Measurements from ENCODE around the gene BRD3.

BRD3 gene

DNA sequence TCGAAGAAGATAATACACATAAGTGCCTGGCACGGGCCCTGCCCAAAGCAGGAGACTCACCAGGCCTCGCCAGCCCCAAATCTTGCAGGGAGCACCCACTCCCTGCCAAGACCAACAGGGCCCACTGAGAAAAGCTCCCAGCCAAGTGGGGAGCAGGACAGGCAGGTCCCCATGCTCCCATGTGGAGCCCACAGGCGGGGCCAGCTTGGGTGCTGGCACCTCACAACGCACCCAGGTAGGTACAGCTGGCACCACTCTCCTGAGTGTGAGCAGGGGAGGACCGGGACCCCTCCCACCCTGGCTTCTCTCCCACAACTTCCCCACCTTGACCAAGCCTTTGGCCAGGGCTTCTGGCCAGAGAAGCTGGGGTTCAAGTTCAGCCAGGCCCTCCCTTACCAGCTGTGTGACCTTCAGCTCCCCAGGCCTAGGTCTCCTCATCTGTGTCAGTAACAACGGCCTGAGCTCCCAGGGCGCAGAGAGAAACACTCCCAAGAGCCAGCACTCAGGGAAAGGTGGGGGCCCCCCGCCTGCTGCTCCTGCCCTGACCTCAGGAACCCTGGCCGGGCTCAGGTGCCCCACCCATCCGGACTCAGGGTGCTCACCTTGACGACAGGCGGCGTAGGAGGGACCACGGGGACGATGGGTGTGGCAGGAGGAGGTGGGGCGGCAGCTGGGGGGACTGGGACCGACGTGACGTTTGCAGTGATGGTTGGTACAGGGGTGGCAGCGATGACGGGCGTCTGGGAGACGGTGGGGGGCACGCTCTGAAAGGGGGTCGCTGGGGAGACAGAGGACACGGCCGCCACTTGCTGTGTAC, 17.8 kb downstream of the BRD3 start:
- Histone ChIP-seq H3K36me3 (peaks cover 77 to 82% (median 81%) of the 10 kb centered on the region in 11 experiments), H3K9ac (no peak overlapping the region), H3K9me3 (replicated peaks in 1 of 11) (no peaks in the 10 kb centered on the region), H3K27me3 (no peaks in the 10 kb centered on the region), H3K4me3 (no peak overlapping the region), H3K4me1 (peaks cover 28 to 31% (median 29%) of the 10 kb centered on the region in 10 experiments), H3K4me2 (no peak overlapping the region), H4K20me1 (peaks cover 59 to 100% (median 86%) of the 10 kb centered on the region in 11 experiments), H3K27ac (peak overlapping the region in 1 of 11 experiments; percentile 31; a peak in 1 of 22 replicates)
- no peak for TF ChIP-seq Cebpa-rat (IDR thresholded peaks at IDR 0.05)

GRCh38 chr9:134049236-134049635, 18.6 kb downstream of the BRD3 start:
- Histone ChIP-seq H3K9me3 (replicated peaks in 1 of 11) (no peaks in the 10 kb centered on the region), H3K36me3 (peaks cover 85 to 89% (median 89%) of the 10 kb centered on the region in 11 experiments), H3K27ac (peak overlapping the region in 1 of 11 experiments; percentile 15; a peak in 1 of 22 replicates), H3K9ac (no peak overlapping the region), H3K27me3 (no peaks in the 10 kb centered on the region), H3K4me1 (peaks cover 20 to 23% (median 22%) of the 10 kb centered on the region in 10 experiments), H4K20me1 (peaks cover 52 to 99% (median 86%) of the 10 kb centered on the region in 11 experiments), H3K4me3 (no peak overlapping the region), H3K4me2 (no peak overlapping the region)
- no peak for TF ChIP-seq Cebpa-rat (IDR thresholded peaks at IDR 0.05)

GRCh38 chr9:134048582-134048968, 19.3 kb downstream of the BRD3 start:
- Histone ChIP-seq H4K20me1 (peaks cover 45 to 99% (median 86%) of the 10 kb centered on the region in 11 experiments), H3K4me2 (no peak overlapping the region), H3K4me3 (no peak overlapping the region), H3K9ac (no peak overlapping the region), H3K9me3 (replicated peaks in 1 of 11) (no peaks in the 10 kb centered on the region), H3K4me1 (peaks cover 14 to 17% (median 15%) of the 10 kb centered on the region in 10 experiments), H3K36me3 (peaks cover 91 to 96% (median 95%) of the 10 kb centered on the region in 11 experiments), H3K27ac (peak overlapping the region in 1 of 11 experiments; percentile 15; a peak in 1 of 22 replicates), H3K27me3 (no peaks in the 10 kb centered on the region)
- no peak for TF ChIP-seq Cebpa-rat (IDR thresholded peaks at IDR 0.05)

GRCh38 chr9:134047868-134048581, 19.8 kb downstream of the BRD3 start:
- H3K4me2 ChIP-seq = no peak overlapping the region
- H3K4me3 ChIP-seq = no peak overlapping the region
- H3K4me1 ChIP-seq = peaks cover 8 to 11% (median 10%) of the 10 kb centered on the region in 10 experiments
- H3K9me3 ChIP-seq (replicated peaks in 1 of 11) = no peaks in the 10 kb centered on the region
- no peak for TF ChIP-seq Cebpa-rat (IDR thresholded peaks at IDR 0.05)
- H3K27me3 ChIP-seq = no peaks in the 10 kb centered on the region
- H3K27ac ChIP-seq = no peak overlapping the region; a peak in 1 of 22 replicates
- H4K20me1 ChIP-seq = peaks cover 40 to 99% (median 86%) of the 10 kb centered on the region in 11 experiments
- H3K9ac ChIP-seq = no peak overlapping the region
- peaks cover 97 to 100% (median 100%) of the 10 kb centered on the region in 11 experiments for H3K36me3 ChIP-seq

- Histone ChIP-seq H3K9me3 (replicated peaks in 1 of 11) (no peaks in the 10 kb centered on the region), H3K4me3 (no peak overlapping the region), H3K27ac (no peak overlapping the region; a peak in 1 of 22 replicates), H3K9ac (no peak overlapping the region), H4K20me1 (peaks cover 30 to 93% (median 79%) of the 10 kb centered on the region in 11 experiments; a peak in 20 of 22 replicates), H3K36me3 (peaks cover 92 to 100% (median 97%) of the 10 kb centered on the region in 11 experiments), H3K27me3 (no peaks in the 10 kb centered on the region), H3K4me2 (no peak overlapping the region), H3K4me1 (peaks cover 0 to 2% (median under 1%) of the 10 kb centered on the region in 10 experiments; a peak in 7 of 20 replicates)
- no peak for TF ChIP-seq Cebpa-rat (IDR thresholded peaks at IDR 0.05)
Observed at GRCh38 chr9:134046894-134047681, 20.7 kb downstream of the BRD3 start.

GRCh38 chr9:134045841-134046544, 21.8 kb downstream of the BRD3 start:
- Histone ChIP-seq H4K20me1 (peaks cover 30 to 91% (median 72%) of the 10 kb centered on the region in 11 experiments; a peak in 21 of 22 replicates), H3K27me3 (no peaks in the 10 kb centered on the region), H3K36me3 (peaks cover 91 to 98% (median 96%) of the 10 kb centered on the region in 11 experiments), H3K4me2 (no peak overlapping the region), H3K9me3 (replicated peaks in 1 of 11) (no peaks in the 10 kb centered on the region), H3K9ac (peak overlapping the region in 1 of 11 experiments; percentile 32; a peak in 1 of 22 replicates), H3K4me3 (no peak overlapping the region), H3K4me1 (0 out of 20 replicates have a peak, but pooled peaks cover 0 to 4% (median 0%) of the 10 kb centered on the region in 10 experiments), H3K27ac (no peak overlapping the region)
- no peak for TF ChIP-seq Cebpa-rat (IDR thresholded peaks at IDR 0.05)

DNA sequence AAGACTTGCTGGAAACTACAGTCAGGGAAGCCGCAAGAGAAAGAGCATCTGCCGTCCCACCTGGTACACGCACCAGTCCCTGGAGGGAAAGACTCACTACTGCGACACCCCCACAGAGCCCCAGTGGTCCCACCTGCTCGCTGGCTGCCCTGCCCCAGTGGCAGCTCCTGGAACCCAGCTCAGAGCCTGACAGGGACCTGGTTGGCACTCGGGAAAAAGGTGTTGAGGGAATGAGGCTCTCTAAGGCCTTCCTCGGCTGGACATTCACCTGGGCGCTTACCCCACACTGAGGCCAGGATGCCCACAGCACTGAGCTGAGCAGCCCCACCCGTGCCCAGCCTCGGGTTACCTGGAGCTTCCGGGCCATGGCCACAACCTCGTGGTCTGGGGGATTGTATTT, 22.9 kb downstream of the BRD3 start:
- no peak overlapping the region for H3K4me3 ChIP-seq
- H3K36me3 ChIP-seq = peaks cover 91 to 98% (median 96%) of the 10 kb centered on the region in 11 experiments
- TF ChIP-seq Cebpa-rat (IDR thresholded peaks at IDR 0.05) = no peak
- no peaks in the 10 kb centered on the region for H3K27me3 ChIP-seq
- H3K4me2 ChIP-seq = no peak overlapping the region
- H3K9ac ChIP-seq = no peak overlapping the region
- 0 out of 20 replicates have a peak, but pooled peaks cover 0 to 4% (median 0%) of the 10 kb centered on the region in 10 experiments for H3K4me1 ChIP-seq
- peaks cover 27 to 91% (median 63%) of the 10 kb centered on the region in 11 experiments; a peak in 21 of 22 replicates for H4K20me1 ChIP-seq
- H3K9me3 ChIP-seq (replicated peaks in 1 of 11) = no peaks in the 10 kb centered on the region
- no peak overlapping the region for H3K27ac ChIP-seq

Data from BLaER1 treated with 17β-estradiol and CSF1 and Interleukin-3, amounts not matched to agents 10 nM and 100 nM (cell line).